Measurements from ENCODE around the gene AGO3. TPM values are rescaled to one million over a fixed set of nuclear protein-coding genes. Genes with fewer than 3 reads are reported as not detected.
A peak's percentile ranks its signal among the peaks of the same experiment; 100 is the strongest.

The AGO3 gene
- total and polyA plus RNA-seq, 10 of the 15 experiments (the other 5 are each of a cell fraction or from before 2014, with no cell fraction given), result 3.9 to 35.2 (median 12.5) TPM

- no peak overlapping the region for H3K4me3 ChIP-seq
- no peaks in the 10 kb centered on the region for H4K20me1 ChIP-seq (ENCODE audit: control insufficient read depth, insufficient read depth)
- FAIRE-seq (no peak), ATAC-seq (no peak), DNase-seq (ENCODE audit: low read depth, low spot score) (no peak)
- no peaks in the 10 kb centered on the region for H3K9me3 ChIP-seq (replicated peaks; ENCODE audit: control insufficient read depth, insufficient read depth, low read length)
- BruUV-seq (replicated peaks), result no TSS peak
- H3K27me3 ChIP-seq (replicated peaks in 1 of 2; ENCODE audit: control insufficient read depth in 2 of 2, insufficient read depth in 2 of 2, low read length in 1 of 2), result no peaks in the 10 kb centered on the region
- H3K4me2 ChIP-seq (ENCODE audit: control insufficient read depth, insufficient read depth), result no peak overlapping the region
- no peak overlapping the region for H2AFZ ChIP-seq (ENCODE audit: control insufficient read depth, low read depth, low read length)
- no peak overlapping the region for H3K27ac ChIP-seq (ENCODE audit: control insufficient read depth, insufficient read depth)
- ChIA-PET SMC1A (ENCODE audit: uncharacterized antibody, unreplicated experiment) (interaction anchor here (0.6 to 1.6 kb wide), 7 partner anchors 40 to 523 kb away, joined by 3 to 8 read pairs (median 3); partner anchors contain the start of gene TRAPPC3), CTCF (interaction anchor here (1.8 to 2.6 kb wide), 3 partner anchors 40 to 94 kb away, joined by 7 to 14 read pairs (median 8); partner anchors contain the start of gene TRAPPC3), RAD21 (ENCODE audit: unreplicated experiment) (interaction anchor here (0.9 to 1.3 kb wide), 3 partner anchors 40 to 326 kb away, joined by 3 to 7 read pairs (median 4); no protein-coding TSS in a partner anchor), POLR2A (no interaction called here)
- no peak overlapping the region for H3K9ac ChIP-seq (ENCODE audit: control insufficient read depth, insufficient read depth, low read length)
- WGBS (ENCODE audit: insufficient coverage, insufficient replicate concordance, low lambda C conversion rate, missing lambda C conversion rate), result 75% methylated on average over 8 of the region's 8 CpGs
- H3K36me3 ChIP-seq (ENCODE audit: control insufficient read depth in 2 of 2, insufficient read depth in 2 of 2, low read length in 1 of 2), result peaks cover 17 to 19% of the 10 kb centered on the region in 2 experiments
- peaks cover 11% of the 10 kb centered on the region for H3K79me2 ChIP-seq (ENCODE audit: control insufficient read depth, insufficient read depth, low read length)
- H3K4me1 ChIP-seq (ENCODE audit: control insufficient read depth, insufficient read depth, low read length), result no peaks in the 10 kb centered on the region
- in situ Hi-C loops (cut with MboI), result loop anchor here (5.0 kb wide), 2 partner anchors 48 to 93 kb away; no protein-coding TSS in a partner anchor
- intact Hi-C loops (cut with micrococcal nuclease; ENCODE audit: unreplicated experiment), result loop anchor here (5.0 kb wide), 1 partner anchor 328 kb away; no protein-coding TSS in a partner anchor
- no peak for TF ChIP-seq SUZ12 (IDR thresholded peaks at IDR 0.05; ENCODE audit: unreplicated experiment)
- 0 out of 2 replicates have a peak, but pooled peaks have one; percentile 7 for TF ChIP-seq POLR2A (IDR thresholded peaks at IDR 0.05; ENCODE audit: low read depth, low read length)
Measured at GRCh38 chr1:36094621-36095061, 163.7 kb downstream of the AGO3 start.

GRCh38 chr1:36095760-36096405, 165.0 kb downstream of the AGO3 start:
- intact Hi-C loops (cut with micrococcal nuclease; ENCODE audit: unreplicated experiment) (loop anchor here (5.0 kb wide), 1 partner anchor 326 kb away; no protein-coding TSS in a partner anchor), in situ Hi-C loops (cut with MboI) (no loop called here)
- FAIRE-seq (no peak), ATAC-seq (no peak), DNase-seq (ENCODE audit: low read depth, low spot score) (no peak)
- H3K79me2 ChIP-seq (ENCODE audit: control insufficient read depth, insufficient read depth, low read length), result peaks cover 3% of the 10 kb centered on the region
- H4K20me1 ChIP-seq (ENCODE audit: control insufficient read depth, insufficient read depth), result no peaks in the 10 kb centered on the region
- TF ChIP-seq POLR2A (IDR thresholded peaks at IDR 0.05; ENCODE audit: low read depth, low read length) (0 out of 2 replicates have a peak, but pooled peaks have one; percentile 15), POLR2AphosphoS5 (IDR thresholded peaks at IDR 0.05; ENCODE audit: low read length) (peak; percentile 26; the same call in 1 of the 2 replicates), EZH2 (IDR thresholded peaks at IDR 0.05; ENCODE audit: borderline replicate concordance, control insufficient read depth, low read depth, low read length) (no peak), NFYA (IDR thresholded peaks at IDR 0.05; ENCODE audit: borderline replicate concordance, low read depth, low read length) (no peak), KLF5 (IDR thresholded peaks at IDR 0.05; ENCODE audit: partially characterized antibody) (no peak)
- H3K4me3 ChIP-seq, result no peak overlapping the region
- SMC1A ChIA-PET (ENCODE audit: uncharacterized antibody, unreplicated experiment), result interaction anchor here (0.9 to 1.6 kb wide), 6 partner anchors 39 to 190 kb away, joined by 3 to 8 read pairs (median 4); no protein-coding TSS in a partner anchor
- no peak overlapping the region for H3K9ac ChIP-seq (ENCODE audit: control insufficient read depth, insufficient read depth, low read length)
- 88% methylated on average over 13 of the region's 15 CpGs for WGBS (ENCODE audit: insufficient coverage, insufficient replicate concordance, low lambda C conversion rate, missing lambda C conversion rate)
- no peaks in the 10 kb centered on the region for H3K9me3 ChIP-seq (replicated peaks; ENCODE audit: control insufficient read depth, insufficient read depth, low read length)
- H3K4me2 ChIP-seq (ENCODE audit: control insufficient read depth, insufficient read depth), result no peak overlapping the region
- POLR2A ChIA-PET, result no interaction called here
- CTCF ChIA-PET, result interaction anchor here (1.2 to 2.6 kb wide), 6 partner anchors 38 to 190 kb away, joined by 3 to 14 read pairs (median 8); partner anchors contain the start of gene TRAPPC3
- no peaks in the 10 kb centered on the region for H3K27me3 ChIP-seq (replicated peaks in 1 of 2; ENCODE audit: control insufficient read depth in 2 of 2, insufficient read depth in 2 of 2, low read length in 1 of 2)
- H3K4me1 ChIP-seq (ENCODE audit: control insufficient read depth, insufficient read depth, low read length), result no peaks in the 10 kb centered on the region
- RAD21 ChIA-PET (ENCODE audit: unreplicated experiment), result interaction anchor here (0.9 kb wide), 1 partner anchor 190 kb away, joined by 3 read pairs; no protein-coding TSS in a partner anchor
- BruUV-seq (replicated peaks), result no TSS peak
- no peak overlapping the region for H3K27ac ChIP-seq (ENCODE audit: control insufficient read depth, insufficient read depth)
- H3K36me3 ChIP-seq (ENCODE audit: control insufficient read depth in 2 of 2, insufficient read depth in 2 of 2, low read length in 1 of 2), result peaks cover 17 to 19% of the 10 kb centered on the region in 2 experiments
- no peak overlapping the region for H2AFZ ChIP-seq (ENCODE audit: control insufficient read depth, low read depth, low read length)
